Bronchial epithelial cell (primary cell): ENCODE measurements around the gene BPIFB4. TPM values are rescaled to one million over a fixed set of nuclear protein-coding genes. Genes with fewer than 3 reads are reported as not detected.

Source experiments
- total RNA-seq: library from RNA; depleted of rRNA; stranded (reverse); fragments of >200 nt; gene quantifications from 2 replicates; pipeline ENCODE4 v1.2.1, GENCODE V29; 2014

The BPIFB4 gene
- total RNA-seq, 1 donor from 2014 or later = not detected

Other genes with a start within 250 kb of the BPIFB4 start
- gene EFCAB8, start 220.7 kb upstream of the BPIFB4 start, total RNA-seq = under 0.01 and 0.38 TPM in 2 replicates
- not detected in 2 replicates for gene SUN5, start 75.2 kb upstream of the BPIFB4 start, total RNA-seq
- not detected in 2 replicates for gene BPIFB2, start 71.9 kb upstream of the BPIFB4 start, total RNA-seq
- not detected in 2 replicates for gene BPIFB6, start 48.0 kb upstream of the BPIFB4 start, total RNA-seq
- gene BPIFB3, start 25.7 kb upstream of the BPIFB4 start, total RNA-seq = not detected in 2 replicates
- not detected in 2 replicates for gene BPIFA2, start 88.5 kb downstream of the BPIFB4 start, total RNA-seq
- gene BPIFA3, start 137.7 kb downstream of the BPIFB4 start, total RNA-seq = not detected in 2 replicates
- gene BPIFA1, start 156.4 kb downstream of the BPIFB4 start, total RNA-seq = not detected in 2 replicates
- gene BPIFB1, start 203.6 kb downstream of the BPIFB4 start, total RNA-seq = not detected in 2 replicates